ENCODE measurements around the gene CROCC. TPM values are rescaled to one million over a fixed set of nuclear protein-coding genes. Genes with fewer than 3 reads are reported as not detected.

CROCC gene
- total and polyA plus RNA-seq, 4 donors, result 2.9 to 8.3 (median 5.1) TPM

- WGBS, result 5% methylated on average over 12 of the region's 12 CpGs
- Histone ChIP-seq H3K9ac (ENCODE audit: low read depth in 1 of 2, low read length in 2 of 2) (peak overlapping the region; percentile 93 to 100), H3K9me3 (ENCODE audit: control insufficient read depth in 4 of 4, low read length in 3 of 4) (no peaks in the 10 kb centered on the region), H3K27ac (ENCODE audit: low read depth in 1 of 2, low read length in 2 of 2) (peak overlapping the region; percentile 97 to 100), H3K27me3 (ENCODE audit: control insufficient read depth in 4 of 4, insufficient read depth in 4 of 4, low read length in 3 of 4) (no peaks in the 10 kb centered on the region), H3K4me1 (ENCODE audit: control insufficient read depth in 4 of 4, insufficient read depth in 4 of 4, low read length in 3 of 4) (peaks cover 2 to 36% (median 27%) of the 10 kb centered on the region in 4 donors), H3K4me3 (ENCODE audit: low read depth in 1 of 3, low read length in 3 of 3) (peak overlapping the region in 2 of 3 donors; percentile 45 to 87), H3K36me3 (ENCODE audit: control insufficient read depth in 4 of 4, insufficient read depth in 3 of 4, low read depth in 1 of 4, low read length in 3 of 4) (no peaks in the 10 kb centered on the region)
- TF ChIP-seq HNF4G (IDR thresholded peaks at IDR 0.05), result no peak
- peak in 1 of 2 donors; percentile 41 for TF ChIP-seq EGR1 (IDR thresholded peaks at IDR 0.05; ENCODE audit: low read depth in 2 of 2)
- TF ChIP-seq RXRA (IDR thresholded peaks at IDR 0.05), result peak; percentile 61 to 73
- TF ChIP-seq JUND (IDR thresholded peaks at IDR 0.05), result peak; percentile 63 to 66
- peak; percentile 37 for TF ChIP-seq REST (IDR thresholded peaks at IDR 0.05)
- TF ChIP-seq FOXA2 (IDR thresholded peaks at IDR 0.05), result peak; percentile 43
- peak; percentile 15 to 17 for TF ChIP-seq RAD21 (IDR thresholded peaks at IDR 0.05)
- peak; percentile 81 for TF ChIP-seq ZBTB33 (IDR thresholded peaks at IDR 0.05)
- no peak for TF ChIP-seq YY1 (IDR thresholded peaks at IDR 0.05)
- peak; percentile 68 for TF ChIP-seq ATF3 (IDR thresholded peaks at IDR 0.05)
- TF ChIP-seq GABPA (IDR thresholded peaks at IDR 0.05 in 1 of 2, conservative IDR thresholded peaks at IDR 0.05 in 1 of 2), result peak in 1 of 2 donors; percentile 0
- TF ChIP-seq MAX (IDR thresholded peaks at IDR 0.05), result peak; percentile 88
- peak; percentile 40 for TF ChIP-seq TAF1 (conservative IDR thresholded peaks at IDR 0.05)
- TF ChIP-seq HNF4A (conservative IDR thresholded peaks at IDR 0.05), result peak; percentile 37 to 54
- TF ChIP-seq NR2F2 (IDR thresholded peaks at IDR 0.05), result peak; percentile 70
- no peak for TF ChIP-seq CTCF (IDR thresholded peaks at IDR 0.05; ENCODE audit: low read depth, low read length, missing input control)
- TF ChIP-seq SP1 (IDR thresholded peaks at IDR 0.05), result peak; percentile 83
- TF ChIP-seq FOXA1 (IDR thresholded peaks at IDR 0.05), result no peak
- DNase-seq (ENCODE audit: low spot score), result no peak
These were observed 16.4 kb upstream of the CROCC start for GRCh38 chr1:16905110-16905867.
